SK-N-SH (cell line): ENCODE measurements around the gene PRDM11. TPM values are rescaled to one million over a fixed set of nuclear protein-coding genes. Genes with fewer than 3 reads are reported as not detected.

Experiments
- CTCF ChIA-PET: fragments of 300-600, 350-600 bp; formaldehyde crosslinking; extraction: SDS; loops from one replicate; lab custom pipeline; 2021; lab: Yijun Ruan, JAX
- POLR2A ChIA-PET: fragments of 350-600 bp; sonication (Branson Sonifier 250); formaldehyde crosslinking; extraction: SDS; loops from one replicate; lab custom pipeline; 2020; ENCODE audit warnings: antibody characterized with exemption, inconsistent platforms; lab: Yijun Ruan, JAX
- DNase-seq: peaks from one replicate; pipeline ENCODE4 v3.0.0; 2012
- H2AFZ ChIP-seq: fragments of 200-600 bp; sonication (generic); 2 replicates; pipeline ENCODE4 v1.8.1; 2016; ENCODE audit warnings: antibody characterized with exemption, mild to moderate bottlenecking, low read depth
- H3F3A ChIP-seq: fragments of 200-600 bp; sonication (generic); replicated peaks from 2 replicates; pipeline ENCODE3; 2016; ENCODE audit warnings: antibody characterized with exemption, mild to moderate bottlenecking; ENCODE audit not compliant: insufficient read depth
- H3K27ac ChIP-seq, 2 experiments: fragments of 200-500 bp in 1 of 2; fragments of 200-600 bp in 1 of 2; sonication (Bioruptor generic) in 1 of 2; sonication (generic), shearing (Covaris generic) in 1 of 2; 2 replicates each; pipeline versions ENCODE4 v1.5.1 to v1.6.1; 2014 to 2016; ENCODE audit warnings: low read depth in 2 of 2, inconsistent platforms in 1 of 2, low read length in 1 of 2, mild to moderate bottlenecking in 1 of 2, mixed read lengths in 1 of 2
- H3K27me3 ChIP-seq: fragments of 200-600 bp; sonication (generic), shearing (Covaris generic); 2 replicates; pipeline ENCODE4 v1.6.1; 2016; ENCODE audit warnings: mixed run types; ENCODE audit not compliant: insufficient read depth
- H3K36me3 ChIP-seq, 2 experiments: fragments of 200-500 bp in 1 of 2; fragments of 200-600 bp in 1 of 2; sonication (Bioruptor generic) in 1 of 2; sonication (generic) in 1 of 2; replicated peaks in 1 of 2; 2 replicates each; pipeline versions ENCODE3 to v1.5.1; 2014 to 2016; ENCODE audit warnings: low read length in 1 of 2, mild to moderate bottlenecking in 1 of 2; ENCODE audit not compliant: insufficient read depth in 2 of 2, control insufficient read depth in 1 of 2
- H3K4me1 ChIP-seq, 2 experiments: fragments of 200-500 bp in 1 of 2; fragments of 200-600 bp in 1 of 2; sonication (Bioruptor generic) in 1 of 2; sonication (generic), shearing (Covaris generic) in 1 of 2; 2 replicates each; pipeline versions ENCODE4 v1.5.1 to v1.6.1; 2014 to 2016; ENCODE audit warnings: low read depth in 1 of 2, low read length in 1 of 2, mixed run types in 1 of 2; ENCODE audit not compliant: insufficient read depth in 2 of 2, control insufficient read depth in 1 of 2
- H3K4me2 ChIP-seq: fragments of 200-600 bp; sonication (generic), shearing (Covaris generic); 2 replicates; pipeline ENCODE4 v1.6.1; 2017; ENCODE audit warnings: mixed run types
- H3K4me3 ChIP-seq, 2 experiments: fragments of 200-500 bp in 1 of 2; fragments of 200-600 bp in 1 of 2; sonication (Bioruptor generic) in 1 of 2; sonication (generic), shearing (Covaris generic) in 1 of 2; 2 replicates each; pipeline versions ENCODE4 v1.5.1 to v1.8.1; 2014 to 2016; ENCODE audit warnings: low read depth in 2 of 2, inconsistent platforms in 1 of 2, low read length in 1 of 2, mild to moderate bottlenecking in 1 of 2, mixed read lengths in 1 of 2, moderate library complexity in 1 of 2
- H3K79me2 ChIP-seq: fragments of 200-600 bp; sonication (generic); 2 replicates; pipeline ENCODE4 v1.8.1; 2017; ENCODE audit warnings: mild to moderate bottlenecking; ENCODE audit not compliant: insufficient read depth
- H3K9ac ChIP-seq: fragments of 200-600 bp; sonication (generic); 2 replicates; pipeline ENCODE4 v1.6.1; 2017; ENCODE audit warnings: mixed run types
- H3K9me2 ChIP-seq: fragments of 200-600 bp; sonication (generic); 2 replicates; pipeline ENCODE4 v1.6.1; 2017; ENCODE audit warnings: mixed run types
- H3K9me3 ChIP-seq: fragments of 200-600 bp; sonication (generic); 2 replicates; pipeline ENCODE4 v1.6.1; 2017; ENCODE audit warnings: mixed run types, mild to moderate bottlenecking, moderate library complexity
- H4K20me1 ChIP-seq: fragments of 200-600 bp; sonication (generic); 2 replicates; pipeline ENCODE4 v1.6.1; 2017; ENCODE audit warnings: mild to moderate bottlenecking, mixed run types; ENCODE audit not compliant: insufficient read depth
- CHD2 ChIP-seq: fragments of 150-350 bp; IDR thresholded peaks from 2 replicates; pipeline ENCODE4 v1.6.1; 2018; ENCODE audit warnings: low read length; ENCODE audit not compliant: partially characterized antibody
- CTCF ChIP-seq: fragments of 200-600 bp; sonication (generic); IDR thresholded peaks from 2 replicates; pipeline ENCODE4 v1.6.1; 2017; ENCODE audit warnings: antibody characterized with exemption, mild to moderate bottlenecking, moderate library complexity
- EZH2phosphoT487 ChIP-seq: fragments of 200-600 bp; sonication (generic); IDR thresholded peaks from 2 replicates; pipeline ENCODE4 v1.6.1; 2017; ENCODE audit warnings: low read depth, mixed run types, mild to moderate bottlenecking, antibody characterized with exemption, moderate library complexity, borderline replicate concordance
- FOSL2 ChIP-seq: IDR thresholded peaks from 2 replicates; pipeline ENCODE4 v1.4.0; 2012; ENCODE audit warnings: low read depth, mild to moderate bottlenecking, moderate library complexity, borderline replicate concordance
- FOXJ3 ChIP-seq: sonication (generic); formaldehyde crosslinking; IDR thresholded peaks from 2 replicates; pipeline ENCODE4 v1.5.1; 2020; ENCODE audit warnings: mild to moderate bottlenecking, missing genetic modification reagents
- FOXM1 ChIP-seq: IDR thresholded peaks from 2 replicates; pipeline ENCODE4 v1.4.0; 2012; ENCODE audit warnings: low read depth, mild to moderate bottlenecking
- NRF1 ChIP-seq: IDR thresholded peaks from 2 replicates; pipeline ENCODE4 v1.6.1; 2012; ENCODE audit warnings: low read depth, mild to moderate bottlenecking, low read length
- PBX3 ChIP-seq: IDR thresholded peaks from 2 replicates; pipeline ENCODE4; 2012
- RAD21 ChIP-seq: IDR thresholded peaks from 2 replicates; pipeline ENCODE4 v1.6.1; 2012; ENCODE audit warnings: mild to moderate bottlenecking, low read length
- RCOR1 ChIP-seq: fragments of 150-350 bp; IDR thresholded peaks from 2 replicates; pipeline ENCODE4 v1.6.1; 2017; ENCODE audit warnings: antibody characterized with exemption, low read length
- RXRA ChIP-seq: IDR thresholded peaks from 2 replicates; pipeline ENCODE4 v1.4.0; 2012; ENCODE audit warnings: low read depth, mild to moderate bottlenecking, borderline replicate concordance
- TCF12 ChIP-seq: IDR thresholded peaks from 2 replicates; pipeline ENCODE4 v1.4.0; 2012
- TEAD4 ChIP-seq: IDR thresholded peaks from 2 replicates; pipeline ENCODE4 v1.4.0; 2012; ENCODE audit warnings: mild to moderate bottlenecking, borderline replicate concordance; ENCODE audit not compliant: insufficient read depth
- USF1 ChIP-seq: IDR thresholded peaks from 2 replicates; pipeline ENCODE4 v1.4.0; 2012; ENCODE audit warnings: low read depth, borderline replicate concordance
- YY1 ChIP-seq: IDR thresholded peaks from 2 replicates; pipeline ENCODE4 v1.4.0; 2012; ENCODE audit warnings: low read depth, mild to moderate bottlenecking
- polyA plus RNA-seq, 3 experiments: library from polyadenylated mRNA; depleted of rRNA; stranded (reverse); fragments of >200 nt; gene quantifications; 2 replicates each; pipeline ENCODE4 v1.2.3, GENCODE V29; 2012
- TF ChIP-seq, protein P1 (sequence below): fragments of 150-350 bp; IDR thresholded peaks from 2 replicates; pipeline ENCODE4 v1.6.1; 2017; ENCODE audit warnings: antibody characterized with exemption, low read length, low read depth, borderline replicate concordance
- TF ChIP-seq, protein P2 (sequence below): IDR thresholded peaks from 2 replicates; pipeline ENCODE4 v1.4.0; 2012; ENCODE audit warnings: low read depth, borderline replicate concordance

The PRDM11 gene
- polyA plus RNA-seq, 1 of the 3 experiments (the other 2 are of a cell fraction): 4.5 TPM

DNA sequence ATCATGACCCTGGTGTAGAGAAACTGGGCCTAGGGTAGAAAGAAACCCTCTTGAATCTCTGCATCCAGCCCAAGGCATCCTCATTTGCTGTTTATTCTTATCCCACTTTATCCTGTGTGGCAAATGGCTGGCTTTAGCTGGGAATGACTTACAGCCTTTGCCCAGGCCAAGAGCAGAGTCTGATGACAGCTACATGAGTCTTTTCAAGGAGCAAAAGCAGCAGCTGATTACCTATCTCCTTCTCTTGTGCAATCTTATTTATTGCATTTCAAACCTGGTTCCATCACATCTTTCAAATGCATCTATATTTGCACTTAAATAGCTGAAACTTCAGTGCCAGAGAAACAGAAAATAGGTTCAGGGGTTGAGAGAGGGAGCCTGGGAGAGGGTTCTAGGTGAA lies 113.6 kb downstream of the PRDM11 start:
- Histone ChIP-seq H3K4me2 (0 out of 2 replicates have a peak overlapping the region, but pooled peaks have one; percentile 48), H2AFZ (no peak overlapping the region), H4K20me1 (no peaks in the 10 kb centered on the region), H3K9me3 (no peaks in the 10 kb centered on the region), H3K9ac (no peak overlapping the region), H3K9me2 (no peaks in the 10 kb centered on the region), H3K4me1 (no peaks in the 10 kb centered on the region; a peak in 1 of 4 replicates), H3K79me2 (no peaks in the 10 kb centered on the region), H3K36me3 (no peaks in the 10 kb centered on the region), H3F3A (peaks cover 10% of the 10 kb centered on the region), H3K27me3 (no peaks in the 10 kb centered on the region), H3K4me3 (no peak overlapping the region), H3K27ac (peak overlapping the region in 1 of 2 experiments; percentile 10; a peak in 2 of 4 replicates)
- no peak for DNase-seq
- ChIA-PET POLR2A (no interaction called here), CTCF (interaction anchor here (0.7 to 2.3 kb wide), 3 partner anchors 26 to 150 kb away, joined by 3 to 10 read pairs (median 3); no protein-coding TSS in a partner anchor)
- TF ChIP-seq, protein P1, sequence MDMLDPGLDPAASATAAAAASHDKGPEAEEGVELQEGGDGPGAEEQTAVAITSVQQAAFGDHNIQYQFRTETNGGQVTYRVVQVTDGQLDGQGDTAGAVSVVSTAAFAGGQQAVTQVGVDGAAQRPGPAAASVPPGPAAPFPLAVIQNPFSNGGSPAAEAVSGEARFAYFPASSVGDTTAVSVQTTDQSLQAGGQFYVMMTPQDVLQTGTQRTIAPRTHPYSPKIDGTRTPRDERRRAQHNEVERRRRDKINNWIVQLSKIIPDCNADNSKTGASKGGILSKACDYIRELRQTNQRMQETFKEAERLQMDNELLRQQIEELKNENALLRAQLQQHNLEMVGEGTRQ: no peak
- TF ChIP-seq RAD21 (no peak), YY1 (no peak), CHD2 (no peak), FOXM1 (no peak), NRF1 (no peak), RCOR1 (no peak), FOSL2 (no peak), PBX3 (no peak), EZH2phosphoT487 (no peak), CTCF (no peak), FOXJ3 (no peak), TCF12 (no peak), TEAD4 (no peak), RXRA (no peak), USF1 (no peak)
- TF ChIP-seq, protein P2, sequence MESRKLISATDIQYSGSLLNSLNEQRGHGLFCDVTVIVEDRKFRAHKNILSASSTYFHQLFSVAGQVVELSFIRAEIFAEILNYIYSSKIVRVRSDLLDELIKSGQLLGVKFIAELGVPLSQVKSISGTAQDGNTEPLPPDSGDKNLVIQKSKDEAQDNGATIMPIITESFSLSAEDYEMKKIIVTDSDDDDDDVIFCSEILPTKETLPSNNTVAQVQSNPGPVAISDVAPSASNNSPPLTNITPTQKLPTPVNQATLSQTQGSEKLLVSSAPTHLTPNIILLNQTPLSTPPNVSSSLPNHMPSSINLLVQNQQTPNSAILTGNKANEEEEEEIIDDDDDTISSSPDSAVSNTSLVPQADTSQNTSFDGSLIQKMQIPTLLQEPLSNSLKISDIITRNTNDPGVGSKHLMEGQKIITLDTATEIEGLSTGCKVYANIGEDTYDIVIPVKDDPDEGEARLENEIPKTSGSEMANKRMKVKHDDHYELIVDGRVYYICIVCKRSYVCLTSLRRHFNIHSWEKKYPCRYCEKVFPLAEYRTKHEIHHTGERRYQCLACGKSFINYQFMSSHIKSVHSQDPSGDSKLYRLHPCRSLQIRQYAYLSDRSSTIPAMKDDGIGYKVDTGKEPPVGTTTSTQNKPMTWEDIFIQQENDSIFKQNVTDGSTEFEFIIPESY: no peak
